RWPE1 (cell line): Measurements from ENCODE around the gene PRKCH.

Experiments
- CTCF ChIA-PET: fragments of 350-600 bp; sonication (Branson Sonifier 250); formaldehyde crosslinking; extraction: SDS; loops from one replicate; lab custom pipeline; 2021; lab: Yijun Ruan, JAX
- POLR2A ChIA-PET: fragments of 400-600 bp; formaldehyde crosslinking; extraction: SDS; loops from one replicate; lab custom pipeline; 2020; ENCODE audit warnings: antibody characterized with exemption; ENCODE audit not compliant: low non-redundant PET; lab: Yijun Ruan, JAX
- DNase-seq: peaks from one replicate; pipeline ENCODE4 v3.0.0; 2012; ENCODE audit warnings: low spot score
- H3K27ac ChIP-seq: fragments of 450-650 bp; 2 replicates; pipeline ENCODE4 v1.5.1; 2017
- TF ChIP-seq, protein P1 (sequence below): fragments of 450-650 bp; conservative IDR thresholded peaks from 2 replicates; pipeline ENCODE4 v1.5.1; 2017; ENCODE audit warnings: low read depth, mild to moderate bottlenecking

The PRKCH gene

DNA sequence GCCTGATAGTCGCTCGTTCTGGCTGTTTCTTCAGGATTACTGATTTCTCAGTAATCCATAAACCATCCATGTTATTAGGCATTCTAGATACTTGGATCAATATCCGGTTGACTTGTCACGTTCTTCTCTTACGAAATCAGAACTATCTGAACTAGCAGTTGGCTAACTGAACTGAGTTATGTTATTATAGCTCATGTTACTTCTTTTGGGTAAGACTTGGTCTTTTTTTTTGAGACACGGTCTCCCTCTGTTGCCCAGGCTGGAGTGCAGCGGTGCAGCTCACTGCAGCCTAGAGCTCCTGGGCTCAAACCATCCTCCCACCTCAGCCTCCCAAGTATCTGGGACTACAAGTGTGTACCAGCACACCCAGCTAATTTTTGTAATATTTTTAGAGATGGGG lies 178.6 kb downstream of the PRKCH start:
- DNase-seq: no peak

DNA sequence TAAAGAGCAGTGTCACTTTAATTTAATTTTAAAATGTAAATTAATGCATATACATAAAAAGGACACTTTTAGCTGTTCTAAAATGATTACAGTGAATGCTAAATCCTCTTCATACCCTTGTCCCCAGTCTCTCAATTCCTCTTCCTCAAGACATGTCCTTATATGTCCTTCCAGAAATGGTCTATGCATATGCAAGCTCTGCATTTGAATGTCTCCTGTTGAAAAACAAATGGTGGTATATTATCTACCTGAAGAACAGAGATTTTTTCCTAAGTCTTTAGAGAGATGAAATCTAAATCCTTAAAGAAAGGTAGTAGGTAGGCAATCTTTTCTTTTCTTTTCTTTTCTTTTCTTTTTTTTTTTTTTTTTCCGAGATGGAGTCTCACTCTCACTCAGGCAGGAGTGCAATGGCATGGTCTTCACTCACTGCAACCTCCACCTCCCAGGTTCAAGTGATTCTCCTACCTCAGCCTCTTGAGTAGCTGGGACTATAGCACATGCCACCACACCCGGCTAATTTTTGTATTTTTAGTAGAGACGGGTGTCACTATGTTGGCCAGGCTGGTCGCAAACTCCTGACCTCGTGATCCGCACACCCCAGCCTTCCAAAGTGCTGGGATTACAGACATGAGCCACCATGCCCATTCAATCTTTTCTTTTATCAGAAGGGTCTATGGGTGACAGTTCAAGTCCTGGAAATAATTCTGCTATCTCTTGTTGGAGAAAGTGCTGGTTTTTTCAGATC lies 180.5 kb downstream of the PRKCH start:
- ChIA-PET POLR2A (no interaction called here), CTCF (interaction anchor here (0.6 to 1.3 kb wide), 3 partner anchors 21 to 234 kb away, joined by 3 to 5 read pairs (median 3); no protein-coding TSS in a partner anchor)
- DNase-seq: no peak
- peak overlapping the region; percentile 62 for H3K27ac ChIP-seq
- TF ChIP-seq, protein P1, sequence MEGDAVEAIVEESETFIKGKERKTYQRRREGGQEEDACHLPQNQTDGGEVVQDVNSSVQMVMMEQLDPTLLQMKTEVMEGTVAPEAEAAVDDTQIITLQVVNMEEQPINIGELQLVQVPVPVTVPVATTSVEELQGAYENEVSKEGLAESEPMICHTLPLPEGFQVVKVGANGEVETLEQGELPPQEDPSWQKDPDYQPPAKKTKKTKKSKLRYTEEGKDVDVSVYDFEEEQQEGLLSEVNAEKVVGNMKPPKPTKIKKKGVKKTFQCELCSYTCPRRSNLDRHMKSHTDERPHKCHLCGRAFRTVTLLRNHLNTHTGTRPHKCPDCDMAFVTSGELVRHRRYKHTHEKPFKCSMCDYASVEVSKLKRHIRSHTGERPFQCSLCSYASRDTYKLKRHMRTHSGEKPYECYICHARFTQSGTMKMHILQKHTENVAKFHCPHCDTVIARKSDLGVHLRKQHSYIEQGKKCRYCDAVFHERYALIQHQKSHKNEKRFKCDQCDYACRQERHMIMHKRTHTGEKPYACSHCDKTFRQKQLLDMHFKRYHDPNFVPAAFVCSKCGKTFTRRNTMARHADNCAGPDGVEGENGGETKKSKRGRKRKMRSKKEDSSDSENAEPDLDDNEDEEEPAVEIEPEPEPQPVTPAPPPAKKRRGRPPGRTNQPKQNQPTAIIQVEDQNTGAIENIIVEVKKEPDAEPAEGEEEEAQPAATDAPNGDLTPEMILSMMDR: no peak

More for the DNA sequence above, 178.6 kb downstream of the PRKCH start:
- ChIA-PET CTCF (no interaction called here), POLR2A (no interaction called here)
- TF ChIP-seq, protein P1: no peak
- H3K27ac ChIP-seq: no peak overlapping the region

DNA sequence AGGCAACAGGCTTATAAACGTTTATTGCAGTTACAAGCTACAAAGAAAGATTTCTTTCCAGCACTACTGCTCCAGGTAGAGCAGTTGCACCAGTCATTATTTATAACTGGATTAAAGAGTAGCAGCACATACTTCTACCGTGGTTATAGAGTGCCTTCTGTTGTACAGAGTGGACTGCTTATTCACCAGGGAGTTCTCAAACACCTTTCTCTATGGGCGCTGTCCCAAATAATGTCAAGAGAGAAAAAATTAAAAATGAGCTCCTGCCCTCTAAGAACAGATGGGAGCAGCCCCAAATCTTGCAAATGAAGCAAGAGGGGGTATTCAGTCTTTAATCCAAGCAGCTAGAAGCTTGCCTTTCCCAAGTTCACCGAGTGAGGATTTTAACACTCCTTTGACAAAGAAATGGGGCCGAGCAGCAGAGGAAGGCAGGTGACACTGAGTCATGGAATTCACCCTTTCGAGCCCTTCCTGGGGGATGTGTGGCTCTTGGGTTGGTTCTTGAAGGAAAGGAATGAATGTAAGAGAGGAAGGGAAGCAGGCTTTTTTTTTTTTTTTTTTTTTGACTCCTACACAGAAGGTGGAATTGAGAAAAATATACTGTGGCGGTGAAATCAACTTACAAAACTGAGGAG lies 181.2 kb downstream of the PRKCH start:
- CTCF ChIA-PET: interaction anchor here (0.6 to 1.3 kb wide), 3 partner anchors 22 to 235 kb away, joined by 3 to 5 read pairs (median 3); no protein-coding TSS in a partner anchor

DNA sequence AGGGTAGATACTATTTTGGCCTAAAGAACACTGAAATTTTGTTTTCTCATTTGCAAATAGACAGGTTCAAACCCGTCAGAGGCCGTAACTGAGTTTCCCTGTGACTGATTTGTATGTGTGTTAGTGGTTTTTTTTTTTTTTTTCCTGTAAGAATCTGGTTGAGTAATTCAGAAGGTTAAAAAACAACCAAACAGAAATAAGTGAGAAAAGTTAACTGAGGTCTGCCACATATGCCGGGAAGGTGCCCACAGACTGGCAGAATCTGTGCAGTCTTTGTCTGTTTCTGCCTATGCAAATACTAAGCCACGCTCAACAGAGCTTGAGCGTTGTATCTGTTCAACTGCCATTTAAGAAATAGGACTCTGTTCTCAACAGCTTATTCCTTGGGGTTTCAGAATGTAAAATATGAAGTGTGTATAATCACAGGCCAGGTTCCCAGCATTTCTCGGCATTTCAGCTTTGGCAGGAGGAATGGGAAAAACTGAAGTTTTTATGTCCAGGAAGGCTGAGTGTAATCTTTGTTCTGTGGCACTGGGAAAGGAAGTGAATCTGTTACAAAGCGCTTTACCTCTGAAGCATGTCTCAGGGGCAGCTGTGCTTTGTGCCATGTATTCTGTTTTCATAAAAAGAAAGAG lies 181.9 kb downstream of the PRKCH start:
- TF ChIP-seq, protein P1: no peak
- DNase-seq: no peak
- POLR2A ChIA-PET: no interaction called here
- CTCF ChIA-PET: interaction anchor here (0.6 kb wide), 1 partner anchor 28 kb away, joined by 3 read pairs; no protein-coding TSS in a partner anchor
- peak overlapping the region; percentile 38; the same call in 1 of the 2 replicates for H3K27ac ChIP-seq

More for the DNA sequence above, 181.2 kb downstream of the PRKCH start:
- peak overlapping the region; percentile 62 for H3K27ac ChIP-seq
- TF ChIP-seq, protein P1: no peak
- DNase-seq: no peak
- POLR2A ChIA-PET: no interaction called here

DNA sequence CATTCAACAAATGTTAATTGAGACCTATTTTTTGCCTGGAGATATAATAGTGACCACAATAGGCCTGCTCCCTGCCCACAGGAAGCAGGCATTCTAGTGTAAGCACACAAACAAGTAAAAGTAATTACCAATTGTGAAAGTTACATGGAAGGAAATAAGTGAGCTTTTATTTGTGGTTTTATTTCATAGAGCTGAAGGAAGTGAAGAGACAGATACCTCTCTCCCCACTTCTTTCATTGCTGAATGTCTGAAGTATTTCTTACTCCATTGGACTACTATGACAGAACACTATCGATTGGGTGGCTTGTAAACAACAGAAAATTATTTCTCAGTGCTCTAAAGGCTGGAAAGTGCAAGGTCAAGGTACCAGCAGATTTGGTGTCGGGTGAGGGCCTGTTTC lies 183.5 kb downstream of the PRKCH start:
- CTCF ChIA-PET: no interaction called here
- DNase-seq: no peak
- no peak overlapping the region for H3K27ac ChIP-seq

More for the DNA sequence above, 183.5 kb downstream of the PRKCH start:
- TF ChIP-seq, protein P1: no peak
- POLR2A ChIA-PET: no interaction called here
